Measurements from ENCODE around the gene THSD7A.

THSD7A gene

GRCh38 chr7:11373546-11374142 lies 458.4 kb downstream of the THSD7A start:
- DNase-seq = no peak

- DNase-seq = no peak
These were observed 462.3 kb downstream of the THSD7A start for GRCh38 chr7:11369696-11370095.

- DNase-seq = no peak
These were observed 465.9 kb downstream of the THSD7A start for GRCh38 chr7:11366118-11366517.

- DNase-seq = no peak
These were observed 473.4 kb downstream of the THSD7A start for GRCh38 chr7:11358637-11359036.

- no peak for DNase-seq
These were observed 476.5 kb downstream of the THSD7A start for GRCh38 chr7:11355399-11356005.

GRCh38 chr7:11346302-11346701 lies 485.7 kb downstream of the THSD7A start:
- no peak for DNase-seq

GRCh38 chr7:11345621-11346020 lies 486.4 kb downstream of the THSD7A start:
- no peak for DNase-seq

GRCh38 chr7:11343818-11344413 lies 488.1 kb downstream of the THSD7A start:
- no peak for DNase-seq

GRCh38 chr7:11343136-11343535 lies 488.9 kb downstream of the THSD7A start:
- DNase-seq = no peak

- no peak for DNase-seq
These were observed 490.6 kb downstream of the THSD7A start for GRCh38 chr7:11341285-11341944.

GRCh38 chr7:11336432-11336831 lies 495.6 kb downstream of the THSD7A start:
- DNase-seq = no peak

GRCh38 chr7:11335947-11336346 lies 496.1 kb downstream of the THSD7A start:
- no peak for DNase-seq

GRCh38 chr7:11332865-11333228 lies 499.2 kb downstream of the THSD7A start:
- DNase-seq = no peak

- no peak for DNase-seq
These were observed 499.7 kb downstream of the THSD7A start for GRCh38 chr7:11332186-11332864.

- DNase-seq = no peak
These were observed 500.6 kb downstream of the THSD7A start for GRCh38 chr7:11331128-11332102.

- no peak for DNase-seq
These were observed 501.3 kb downstream of the THSD7A start for GRCh38 chr7:11330717-11331116.

- no peak for DNase-seq
These were observed 501.8 kb downstream of the THSD7A start for GRCh38 chr7:11330208-11330607.

- no peak for DNase-seq
These were observed 502.4 kb downstream of the THSD7A start for GRCh38 chr7:11329626-11330025.

GRCh38 chr7:11328309-11328708 lies 503.7 kb downstream of the THSD7A start:
- DNase-seq = no peak

- no peak for DNase-seq
These were observed 504.4 kb downstream of the THSD7A start for GRCh38 chr7:11327633-11328032.

Data from activated CD4-positive, alpha-beta T cell treated with anti-CD3 and anti-CD28 coated beads for 1 hour (primary cell).